ENCODE measurements around the gene ZNF770.

DNA sequence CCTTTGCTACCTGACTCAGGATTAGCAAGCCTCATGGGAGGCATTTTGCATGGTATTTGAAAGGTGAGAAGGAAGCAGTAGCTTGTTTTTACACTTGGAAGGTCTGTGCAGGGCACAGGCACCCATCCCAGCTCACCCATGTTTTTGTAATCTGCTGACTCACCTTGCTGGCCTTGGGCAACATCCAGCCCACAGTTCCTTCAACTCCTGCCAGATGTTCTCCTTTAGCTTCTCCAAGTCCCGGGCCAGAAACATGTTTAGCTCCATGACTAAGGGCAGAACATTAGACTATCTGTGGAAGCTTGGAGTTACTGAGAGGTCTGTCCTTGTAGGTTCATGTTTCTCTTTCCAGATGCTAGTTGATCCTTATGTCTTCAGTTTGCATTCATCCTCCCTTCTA lies 12.4 kb upstream of the ZNF770 start:
- TF ChIP-seq CTCF (IDR thresholded peaks at IDR 0.05) (no peak), EZH2 (IDR thresholded peaks at IDR 0.05; ENCODE audit: borderline replicate concordance, insufficient read depth, low read depth, low read length, poor library complexity, severe bottlenecking) (no peak)

All from B cell (primary cell).